HEK293 (cell line): ENCODE measurements around the gene CDK4.

Experiments
- GLIS1 ChIP-seq: fragments of 450-650 bp; formaldehyde crosslinking; IDR thresholded peaks from 2 replicates; pipeline ENCODE4 v1.5.1; 2016; ENCODE audit warnings: missing biosample characterization, missing genetic modification characterization
- INSM2 ChIP-seq: fragments of 450-650 bp; formaldehyde crosslinking; IDR thresholded peaks from 2 replicates; pipeline ENCODE4 v1.5.1; 2016; ENCODE audit warnings: missing biosample characterization, missing genetic modification characterization
- KLF17 ChIP-seq: fragments of 450-650 bp; formaldehyde crosslinking; IDR thresholded peaks from 2 replicates; pipeline ENCODE4 v1.5.1; 2016; ENCODE audit warnings: missing biosample characterization, missing genetic modification characterization
- MZF1 ChIP-seq: fragments of 450-650 bp; formaldehyde crosslinking; IDR thresholded peaks from 2 replicates; pipeline ENCODE4 v1.5.1; 2017; ENCODE audit warnings: missing biosample characterization, missing genetic modification characterization, borderline replicate concordance
- PRDM6 ChIP-seq: fragments of 450-650 bp; formaldehyde crosslinking; IDR thresholded peaks from 2 replicates; pipeline ENCODE4 v1.5.1; 2017; ENCODE audit warnings: missing biosample characterization, missing genetic modification characterization
- SCRT1 ChIP-seq: fragments of 450-650 bp; formaldehyde crosslinking; IDR thresholded peaks from 2 replicates; pipeline ENCODE4 v1.5.1; 2016; ENCODE audit warnings: missing biosample characterization, missing genetic modification characterization, borderline replicate concordance
- SP2 ChIP-seq: fragments of 450-650 bp; formaldehyde crosslinking; IDR thresholded peaks from 2 replicates; pipeline ENCODE4 v1.5.1; 2016; ENCODE audit warnings: missing biosample characterization, missing genetic modification characterization
- ZBTB26 ChIP-seq: fragments of 450-650 bp; formaldehyde crosslinking; optimal IDR thresholded peaks from 2 replicates; pipeline ENCODE3; 2016; ENCODE audit warnings: missing biosample characterization, mild to moderate bottlenecking, missing genetic modification characterization
- ZBTB48 ChIP-seq: fragments of 450-650 bp; formaldehyde crosslinking; IDR thresholded peaks from 2 replicates; pipeline ENCODE4 v1.5.1; 2016; ENCODE audit warnings: missing biosample characterization, missing genetic modification characterization
- ZBTB49 ChIP-seq: fragments of 450-650 bp; formaldehyde crosslinking; IDR thresholded peaks from 2 replicates; pipeline ENCODE4 v1.5.1; 2016; ENCODE audit warnings: missing biosample characterization, missing genetic modification characterization, low read depth
- ZNF146 ChIP-seq: fragments of 450-650 bp; formaldehyde crosslinking; IDR thresholded peaks from 2 replicates; pipeline ENCODE4 v1.5.1; 2016; ENCODE audit warnings: missing biosample characterization, missing genetic modification characterization
- ZNF155 ChIP-seq: fragments of 450-650 bp; formaldehyde crosslinking; IDR thresholded peaks from 2 replicates; pipeline ENCODE4 v1.5.1; 2016; ENCODE audit warnings: missing biosample characterization, missing genetic modification characterization
- ZNF16 ChIP-seq: fragments of 450-650 bp; formaldehyde crosslinking; IDR thresholded peaks from 2 replicates; pipeline ENCODE4 v1.5.1; 2016; ENCODE audit warnings: low read depth, missing biosample characterization, missing genetic modification characterization
- ZNF169 ChIP-seq: fragments of 450-650 bp; formaldehyde crosslinking; IDR thresholded peaks from 2 replicates; pipeline ENCODE4 v1.5.1; 2016; ENCODE audit warnings: missing biosample characterization, missing genetic modification characterization
- ZNF184 ChIP-seq: fragments of 450-650 bp; IDR thresholded peaks from 2 replicates; pipeline ENCODE4 v1.5.1; 2018; ENCODE audit warnings: missing biosample characterization, mild to moderate bottlenecking, missing genetic modification characterization
- ZNF19 ChIP-seq: fragments of 450-650 bp; formaldehyde crosslinking; IDR thresholded peaks from 2 replicates; pipeline ENCODE4; 2016; ENCODE audit warnings: missing biosample characterization, missing genetic modification characterization, low read depth
- ZNF302 ChIP-seq: fragments of 450-650 bp; formaldehyde crosslinking; IDR thresholded peaks from 2 replicates; pipeline ENCODE4 v1.5.1; 2016; ENCODE audit warnings: missing biosample characterization, missing genetic modification characterization, low read depth
- ZNF354C ChIP-seq: fragments of 450-650 bp; formaldehyde crosslinking; IDR thresholded peaks from 2 replicates; pipeline ENCODE4 v1.5.1; 2016; ENCODE audit warnings: missing biosample characterization, missing genetic modification characterization, low read depth, borderline replicate concordance
- ZNF404 ChIP-seq: fragments of 450-650 bp; formaldehyde crosslinking; IDR thresholded peaks from 2 replicates; pipeline ENCODE4 v1.5.1; 2017; ENCODE audit warnings: missing biosample characterization, missing genetic modification characterization
- ZNF423 ChIP-seq: fragments of 450-650 bp; formaldehyde crosslinking; IDR thresholded peaks from 2 replicates; pipeline ENCODE4 v1.5.1; 2016; ENCODE audit warnings: missing biosample characterization, missing genetic modification characterization
- ZNF449 ChIP-seq: fragments of 450-650 bp; formaldehyde crosslinking; IDR thresholded peaks from 2 replicates; pipeline ENCODE4 v1.5.1; 2017; ENCODE audit warnings: missing biosample characterization, mild to moderate bottlenecking, missing genetic modification characterization, moderate library complexity
- ZNF558 ChIP-seq: fragments of 450-650 bp; formaldehyde crosslinking; IDR thresholded peaks from 2 replicates; pipeline ENCODE4 v1.5.1; 2016; ENCODE audit warnings: missing biosample characterization, missing genetic modification characterization
- ZNF596 ChIP-seq: fragments of 450-650 bp; IDR thresholded peaks from 2 replicates; pipeline ENCODE4 v1.5.0; 2018; ENCODE audit warnings: missing biosample characterization, mild to moderate bottlenecking, missing genetic modification characterization, moderate library complexity
- ZNF600 ChIP-seq: fragments of 450-650 bp; formaldehyde crosslinking; IDR thresholded peaks from 2 replicates; pipeline ENCODE4 v1.5.1; 2016; ENCODE audit warnings: missing biosample characterization, missing genetic modification characterization
- ZNF639 ChIP-seq: fragments of 450-650 bp; formaldehyde crosslinking; IDR thresholded peaks from 2 replicates; pipeline ENCODE4 v1.5.1; 2016; ENCODE audit warnings: missing biosample characterization, missing genetic modification characterization
- ZNF658 ChIP-seq: fragments of 450-650 bp; formaldehyde crosslinking; IDR thresholded peaks from 2 replicates; pipeline ENCODE4; 2016; ENCODE audit warnings: missing biosample characterization, missing genetic modification characterization
- ZNF701 ChIP-seq: fragments of 450-650 bp; formaldehyde crosslinking; IDR thresholded peaks from 2 replicates; pipeline ENCODE4 v1.5.1; 2016; ENCODE audit warnings: missing biosample characterization, missing genetic modification characterization
- ZXDB ChIP-seq: fragments of 450-650 bp; formaldehyde crosslinking; IDR thresholded peaks from 2 replicates; pipeline ENCODE4 v1.5.1; 2016; ENCODE audit warnings: missing biosample characterization, missing genetic modification characterization

CDK4 gene

GRCh38 chr12:57744194-57744776, 7.8 kb downstream of the CDK4 start (continued):
- TF ChIP-seq ZBTB26 (no peak), ZNF19 (tag by site-specific recombination) (no peak), ZNF449 (peak; percentile 47; the same call in 1 of the 2 replicates), SP2 (tag by site-specific recombination) (no peak), PRDM6 (tag by site-specific recombination) (no peak), ZXDB (tag by site-specific recombination) (no peak; the same call in 1 of the 2 replicates), ZNF423 (tag by site-specific recombination) (peak; percentile 82), SCRT1 (tag by site-specific recombination) (no peak), ZNF701 (tag by site-specific recombination) (no peak), ZNF354C (tag by site-specific recombination) (no peak), ZNF16 (tag by site-specific recombination) (no peak), ZNF658 (tag by site-specific recombination) (no peak), ZNF155 (tag by site-specific recombination) (no peak), ZNF558 (tag by site-specific recombination) (peak; percentile 50; the same call in 1 of the 2 replicates), GLIS1 (no peak), ZNF600 (tag by site-specific recombination) (peak; percentile 22; the same call in 1 of the 2 replicates), KLF17 (tag by site-specific recombination) (peak; percentile 89), ZNF184 (tag by site-specific recombination) (0 out of 2 replicates have a peak, but pooled peaks have one; percentile 71), ZBTB48 (no peak), MZF1 (tag by site-specific recombination) (no peak), INSM2 (tag by site-specific recombination) (peak; percentile 61), ZNF302 (tag by site-specific recombination) (no peak), ZBTB49 (tag by site-specific recombination) (no peak), ZNF639 (peak; percentile 66; the same call in 1 of the 2 replicates), ZNF146 (no peak), ZNF596 (tag by site-specific recombination) (no peak), ZNF169 (no peak), ZNF404 (no peak)
